Tongue (tissue), 2 donors: ENCODE results near the gene PCDH9. TPM values are rescaled to one million over a fixed set of nuclear protein-coding genes. Genes with fewer than 3 reads are reported as not detected.

Source experiments
- DNase-seq: peaks from one replicate; pipeline ENCODE4 v3.0.0-alpha.2; 2015
- total RNA-seq: library from RNA; depleted of rRNA; stranded (reverse); fragments of >200 nt; gene quantifications from one replicate; pipeline ENCODE4 v1.2.3, GENCODE V29; 2014

Gene PCDH9
- total RNA-seq, 1 donor from 2014 or later: 6.9 TPM

GRCh38 chr13:67083519-67083918, 146.6 kb downstream of the PCDH9 start:
- DNase-seq: no peak

- no peak for DNase-seq
These were observed 149.8 kb downstream of the PCDH9 start for GRCh38 chr13:67080351-67080750.

- DNase-seq: no peak
These were observed 152.1 kb downstream of the PCDH9 start for GRCh38 chr13:67078062-67078461.

- DNase-seq: no peak
These were observed 153.0 kb downstream of the PCDH9 start for GRCh38 chr13:67077132-67077531.

- no peak for DNase-seq
These were observed 153.8 kb downstream of the PCDH9 start for GRCh38 chr13:67076378-67076777.

- peak; percentile 6 for DNase-seq
These were observed 154.9 kb downstream of the PCDH9 start for GRCh38 chr13:67075239-67075638.

- DNase-seq: no peak
These were observed 158.1 kb downstream of the PCDH9 start for GRCh38 chr13:67071918-67072598.

GRCh38 chr13:67070306-67070705, 159.8 kb downstream of the PCDH9 start:
- no peak for DNase-seq

- no peak for DNase-seq
These were observed 160.9 kb downstream of the PCDH9 start for GRCh38 chr13:67069117-67069767.

- DNase-seq: no peak
These were observed 165.2 kb downstream of the PCDH9 start for GRCh38 chr13:67064920-67065319.

- DNase-seq: no peak
These were observed 167.1 kb downstream of the PCDH9 start for GRCh38 chr13:67063036-67063435.

GRCh38 chr13:67062160-67062559, 168.0 kb downstream of the PCDH9 start:
- no peak for DNase-seq

- peak; percentile 16 for DNase-seq
These were observed 168.4 kb downstream of the PCDH9 start for GRCh38 chr13:67061750-67062149.

GRCh38 chr13:67052550-67053490, 177.3 kb downstream of the PCDH9 start:
- no peak for DNase-seq

- DNase-seq: no peak
These were observed 180.4 kb downstream of the PCDH9 start for GRCh38 chr13:67049744-67050143.

GRCh38 chr13:67048821-67049150, 181.3 kb downstream of the PCDH9 start:
- no peak for DNase-seq

GRCh38 chr13:67048084-67048820, 181.9 kb downstream of the PCDH9 start:
- DNase-seq: peak; percentile 7

- DNase-seq: no peak
These were observed 184.8 kb downstream of the PCDH9 start for GRCh38 chr13:67045357-67045756.

GRCh38 chr13:67043901-67044300, 186.2 kb downstream of the PCDH9 start:
- DNase-seq: no peak

GRCh38 chr13:67042556-67042955, 187.6 kb downstream of the PCDH9 start:
- no peak for DNase-seq

GRCh38 chr13:67036699-67037457, 193.3 kb downstream of the PCDH9 start:
- peak; percentile 1 for DNase-seq

- DNase-seq: no peak
These were observed 197.0 kb downstream of the PCDH9 start for GRCh38 chr13:67033170-67033569.
